GM18499 (cell line): ENCODE results near the gene IFNGR2.
A peak's percentile ranks its signal among the peaks of the same experiment; 100 is the strongest.
"Not testable (repeated sequence)": the region's sequence is repeated elsewhere in the genome, so short reads cannot be mapped to it uniquely, and the experiment has no call there.

Source experiments
- ATAC-seq: cut with Tn5 transposase; IDR thresholded peaks from one replicate; pipeline ENCODE4 v1.9.1; 2021; ENCODE audit warnings: moderate number of reproducible peaks; ENCODE audit not compliant: insufficient read depth, unreplicated experiment

Gene IFNGR2

DNA sequence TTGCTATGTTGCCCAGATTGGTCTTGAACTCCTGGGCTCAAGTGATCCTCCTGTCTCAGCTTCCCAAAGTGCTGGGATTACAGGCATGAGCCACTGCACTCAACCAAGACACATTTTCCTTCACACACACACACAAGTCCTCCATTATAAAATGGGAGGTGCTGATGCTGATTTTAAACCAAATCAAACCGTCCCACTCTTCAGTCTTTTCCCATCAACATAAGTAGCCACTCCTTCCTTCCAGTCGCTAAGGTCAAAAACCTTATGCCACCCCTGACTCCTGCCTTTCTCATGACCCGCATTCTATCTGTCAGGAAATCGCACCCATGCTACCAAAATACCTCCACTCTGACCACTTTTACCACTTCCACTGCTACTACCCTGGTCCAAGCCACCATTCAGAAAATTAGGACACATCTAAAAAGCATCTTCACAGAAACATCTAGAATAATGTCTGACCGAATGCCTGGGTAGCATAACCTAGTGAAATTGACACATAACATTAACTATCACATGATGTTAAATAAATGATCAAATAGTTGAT is 28.0 kb upstream of the IFNGR2 start:
- ATAC-seq: no peak

DNA sequence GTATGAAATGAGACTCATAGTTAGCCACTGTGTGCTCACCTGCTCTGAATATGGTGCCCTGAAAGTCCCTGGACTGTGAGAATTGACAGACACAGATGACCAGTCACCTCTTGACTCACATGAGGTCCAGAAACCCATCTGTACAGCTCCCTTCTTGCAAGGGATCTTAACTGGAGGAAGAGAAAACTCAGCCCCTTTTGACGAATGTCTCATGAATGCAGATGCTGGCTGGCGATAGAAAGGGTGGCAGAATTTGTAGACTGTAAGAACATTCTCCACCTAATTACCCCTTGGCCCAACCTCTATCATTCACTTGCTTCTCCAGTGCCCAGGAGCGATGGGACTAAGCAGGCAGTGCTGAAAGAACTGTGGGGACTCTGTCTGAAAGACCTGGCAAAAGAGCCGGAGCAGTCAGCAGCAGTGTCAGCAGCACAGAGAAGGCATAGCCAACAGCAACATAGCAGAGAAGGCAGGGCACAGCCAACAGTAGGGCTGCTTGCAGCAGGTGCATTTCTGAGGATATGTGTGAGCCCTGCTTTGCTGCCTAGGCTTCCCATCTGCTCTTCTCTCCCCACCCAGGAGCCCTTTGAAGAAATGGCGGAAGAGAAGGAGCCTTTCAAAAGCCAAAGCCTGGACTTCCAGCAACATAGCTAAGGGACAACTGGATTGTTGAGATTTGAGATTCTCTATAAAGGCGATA is 25.8 kb upstream of the IFNGR2 start:
- no peak for ATAC-seq

DNA sequence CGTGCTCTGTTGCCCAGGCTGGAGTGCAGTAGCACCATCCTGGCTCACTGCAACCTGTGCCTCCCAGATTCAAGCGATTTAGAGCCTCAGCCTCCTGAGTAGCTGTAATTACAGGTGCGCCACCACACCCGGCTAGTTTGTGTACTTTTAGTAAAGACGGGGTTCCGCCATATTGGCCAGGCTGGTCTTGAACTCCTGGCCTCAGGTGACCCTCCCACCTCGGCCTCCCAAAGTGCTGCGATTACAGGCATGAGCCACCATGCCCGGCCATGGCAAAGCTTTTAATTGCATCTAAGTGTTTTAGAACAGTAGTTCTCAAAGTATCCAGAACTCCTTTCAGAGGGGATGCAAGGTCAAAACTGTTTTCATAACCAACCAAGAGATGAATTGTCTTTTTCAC is 25.1 kb upstream of the IFNGR2 start:
- ATAC-seq: no peak

DNA sequence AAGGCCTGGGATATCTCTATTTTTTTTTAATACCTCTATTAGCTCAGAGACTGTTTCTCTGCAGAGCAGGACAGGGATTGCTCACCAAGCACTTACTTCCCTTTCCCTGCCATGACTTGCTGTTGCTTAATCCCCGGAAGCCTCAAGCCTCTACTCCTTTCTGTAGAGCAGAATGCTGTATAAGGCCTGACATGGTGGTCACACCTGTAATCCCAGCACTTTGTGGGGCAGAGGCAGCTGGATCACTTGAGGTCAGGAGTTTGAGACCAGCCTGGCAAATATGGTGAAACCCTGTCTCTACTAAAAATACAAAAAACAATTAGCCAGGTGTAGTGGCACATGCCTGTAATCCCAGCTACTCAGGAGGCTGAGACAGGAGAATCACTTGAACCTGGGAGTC is 23.3 kb upstream of the IFNGR2 start:
- not testable (repeated sequence) for ATAC-seq

DNA sequence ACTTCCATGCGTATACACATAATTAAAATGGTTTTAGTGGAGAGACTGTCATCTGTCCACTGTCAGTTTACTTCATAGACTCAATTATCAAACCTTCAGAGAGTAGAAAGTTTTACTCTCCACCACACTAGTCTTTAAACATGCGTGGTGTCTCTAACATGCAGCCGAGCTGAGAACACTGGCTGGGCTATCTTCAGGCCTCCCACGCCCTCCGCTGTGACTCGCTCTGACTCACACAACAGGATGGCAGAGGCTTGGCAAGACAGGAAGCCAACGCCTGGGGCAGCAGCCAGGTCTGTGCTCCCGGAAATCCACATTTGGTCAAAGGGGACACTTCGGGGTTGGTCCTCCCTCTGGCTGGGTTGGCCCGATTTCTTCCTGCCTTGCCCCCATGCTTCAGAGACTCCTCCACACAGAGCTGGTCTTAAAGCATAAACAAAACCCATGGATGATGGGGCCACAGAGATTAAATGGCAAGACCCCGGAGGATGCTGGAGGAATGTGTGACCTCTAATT is 22.7 kb upstream of the IFNGR2 start:
- no peak for ATAC-seq

DNA sequence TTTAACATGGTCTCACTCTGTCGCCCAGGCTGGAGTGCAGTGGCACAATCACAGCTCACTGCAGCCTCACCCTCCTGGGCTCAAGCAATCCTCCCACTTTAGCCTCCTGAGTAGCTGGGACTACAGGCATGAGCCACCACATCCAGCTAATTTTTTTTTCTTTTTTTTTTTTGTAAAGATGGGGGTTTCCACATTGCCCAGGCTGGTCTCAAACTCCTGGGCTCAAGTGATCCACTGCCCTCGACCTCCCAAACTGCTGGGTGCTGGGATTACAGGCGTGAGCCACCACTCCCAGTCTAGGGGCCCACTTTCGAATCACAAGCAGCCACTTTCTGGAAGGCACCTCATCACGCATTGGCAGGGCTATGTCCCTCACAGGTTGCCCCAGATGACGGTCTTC is 21.8 kb upstream of the IFNGR2 start:
- not testable (repeated sequence) for ATAC-seq

DNA sequence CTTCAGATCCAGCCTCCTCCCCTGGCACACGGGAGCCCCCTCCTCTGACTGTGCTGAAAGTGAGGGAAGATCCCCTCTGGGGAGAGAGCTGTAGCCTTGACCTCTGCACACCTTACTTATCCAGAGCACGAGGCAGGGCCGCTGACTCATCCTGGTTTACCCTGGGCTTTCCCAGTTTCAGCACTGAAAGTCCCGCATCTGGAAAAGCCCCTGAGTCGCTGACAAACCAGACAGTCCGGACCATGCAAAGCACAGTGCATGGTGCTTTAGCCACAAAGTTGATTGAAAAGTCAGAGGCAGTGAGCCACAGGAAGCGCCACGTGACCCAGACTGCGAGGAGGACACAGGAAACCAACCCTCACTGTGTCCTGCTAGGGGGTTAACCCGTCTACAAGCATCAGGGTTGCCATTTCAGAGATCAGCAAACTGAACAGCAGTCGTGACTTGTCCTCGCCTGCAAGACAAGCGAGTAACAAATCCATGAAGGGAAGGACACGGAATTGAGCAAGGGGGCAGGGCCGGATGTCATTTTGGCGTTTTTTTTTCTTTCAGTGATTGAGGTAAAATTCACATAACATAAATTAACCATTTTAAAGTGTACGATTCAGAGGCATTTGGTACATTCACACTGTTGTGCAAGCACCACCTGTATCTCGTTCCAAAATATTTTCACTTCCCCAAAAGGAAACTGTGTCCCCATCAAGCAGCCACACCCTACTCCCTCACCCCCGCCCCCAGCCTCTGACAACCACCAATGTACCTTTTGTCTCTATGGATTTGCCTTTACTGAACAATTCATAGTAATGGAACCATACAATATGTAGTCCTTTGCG is 19.9 kb upstream of the IFNGR2 start:
- peak; percentile 40 for ATAC-seq

DNA sequence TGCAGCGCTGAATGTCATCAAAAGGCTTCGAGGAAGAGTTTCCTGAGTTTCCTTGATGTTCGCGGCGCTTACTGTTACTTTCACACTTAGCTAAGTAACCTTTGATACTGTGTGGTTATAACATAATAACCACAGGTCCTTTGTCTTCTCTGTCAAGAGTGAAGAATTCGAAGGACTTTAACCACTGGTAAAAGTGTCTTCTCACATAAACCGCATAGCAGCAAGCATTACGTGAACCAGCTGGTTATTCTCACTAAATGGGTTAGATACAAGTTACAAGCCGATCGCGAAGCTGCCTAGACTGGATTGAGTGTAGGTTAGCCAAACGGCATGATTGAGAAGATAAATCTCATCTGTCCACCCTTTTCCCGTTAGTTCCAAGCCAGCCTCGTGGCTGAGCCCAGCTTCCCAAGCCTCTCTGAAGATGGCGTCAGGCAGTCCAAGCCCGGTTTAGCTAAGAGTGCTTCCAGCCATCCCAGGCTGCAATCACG is 18.3 kb upstream of the IFNGR2 start:
- ATAC-seq: no peak

DNA sequence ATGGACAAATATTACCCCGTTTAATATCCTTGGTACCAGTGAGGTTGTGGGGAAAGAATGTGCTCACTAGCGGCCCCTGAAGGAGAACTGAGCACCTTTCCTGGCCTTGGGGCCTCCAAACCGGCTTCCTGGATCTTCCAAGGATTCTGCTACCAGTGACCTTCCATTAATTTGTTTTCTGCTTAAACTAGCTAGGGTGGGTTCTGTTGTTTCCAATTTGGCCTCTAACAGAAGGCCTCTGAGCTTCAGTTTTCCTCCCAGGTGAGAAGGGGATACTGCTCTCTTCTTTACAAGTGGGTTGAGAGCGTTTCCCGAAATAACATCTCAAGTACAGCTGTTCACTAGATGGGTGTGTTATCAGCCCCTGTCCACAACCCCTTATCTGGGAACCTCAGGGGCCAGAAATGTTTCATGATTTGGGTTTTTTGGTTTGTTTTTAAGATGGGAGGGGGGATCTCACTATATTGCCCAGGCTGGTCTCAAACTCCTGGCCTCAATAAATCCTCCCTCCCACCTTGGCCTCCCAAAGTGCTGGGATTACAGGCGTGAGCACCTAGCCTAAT is 16.9 kb upstream of the IFNGR2 start:
- ATAC-seq: no peak

DNA sequence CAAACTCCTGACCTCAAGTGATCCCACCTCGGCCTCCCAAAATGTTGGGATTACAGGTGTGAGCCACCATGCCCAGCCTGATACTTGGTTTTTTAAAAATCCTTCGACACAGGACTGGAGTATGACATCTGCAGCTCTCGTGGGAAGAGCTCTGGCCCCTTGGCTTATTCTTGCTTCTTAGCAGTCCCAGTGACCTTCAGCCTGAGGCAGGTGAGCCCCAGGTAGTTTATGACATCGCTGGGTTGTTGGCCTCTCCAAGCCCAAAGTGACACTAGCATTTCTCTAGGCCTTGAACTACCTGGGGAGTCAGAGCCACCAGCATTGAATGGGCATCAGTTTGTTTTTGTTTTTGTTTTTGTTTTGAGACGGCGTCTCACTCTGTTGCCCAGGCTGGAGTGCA is 15.9 kb upstream of the IFNGR2 start:
- ATAC-seq: no peak

DNA sequence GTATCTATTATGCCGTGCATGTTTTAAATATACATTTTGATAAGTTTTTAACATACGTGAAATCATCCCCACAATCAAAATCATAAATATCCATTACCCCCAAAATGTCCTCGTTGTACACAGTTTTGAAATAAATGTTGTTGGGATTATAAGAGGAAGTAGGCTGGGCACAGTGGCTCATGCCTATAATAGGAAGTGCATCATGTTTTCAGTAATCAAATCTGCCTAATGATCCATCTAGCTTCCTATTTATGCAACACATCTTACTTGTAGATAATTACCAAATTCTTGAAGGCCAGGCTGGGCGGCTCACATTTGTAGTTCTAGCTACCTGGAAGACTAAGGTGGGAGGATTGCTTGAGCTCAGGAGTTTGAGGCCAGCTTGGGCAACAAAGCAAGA is 15.0 kb upstream of the IFNGR2 start:
- no peak for ATAC-seq

DNA sequence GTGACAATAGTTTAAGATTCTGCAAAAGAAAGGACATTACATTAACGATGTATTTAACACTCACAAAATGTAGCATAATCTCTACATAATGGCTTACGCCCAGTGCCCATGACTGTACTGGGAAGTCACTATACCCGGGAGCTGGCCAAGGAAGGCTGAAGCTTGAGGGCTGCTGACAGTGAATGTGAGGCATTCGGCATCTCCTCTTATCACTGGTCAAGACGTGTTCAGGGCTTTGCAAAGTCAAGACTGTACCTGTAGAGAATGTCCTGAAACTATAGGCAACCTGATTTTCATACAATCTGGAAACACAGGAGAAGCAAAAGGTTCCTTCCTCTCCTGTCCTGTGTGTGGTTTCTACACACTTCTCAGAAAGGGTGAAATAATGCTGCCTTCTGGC is 12.7 kb upstream of the IFNGR2 start:
- ATAC-seq: no peak

DNA sequence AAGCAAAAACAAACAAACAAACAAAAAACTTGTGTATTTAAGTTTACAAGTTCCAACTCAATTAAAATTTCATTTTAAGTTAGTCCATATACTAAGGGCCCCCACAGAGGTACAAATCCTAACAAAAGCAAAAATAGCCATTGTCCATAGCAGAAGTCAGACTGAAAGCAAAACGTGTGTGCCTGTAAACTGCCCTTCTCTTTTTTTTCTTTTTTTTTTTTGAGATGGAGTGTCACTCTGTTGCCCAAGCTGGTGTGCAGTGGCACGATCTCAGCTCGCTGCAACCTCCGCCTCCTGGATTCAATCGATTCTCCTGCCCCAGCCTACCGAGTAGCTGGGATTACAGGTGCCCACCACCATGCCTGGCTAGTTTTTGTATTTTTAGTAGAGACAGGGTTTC is 11.6 kb upstream of the IFNGR2 start:
- ATAC-seq: no peak

DNA sequence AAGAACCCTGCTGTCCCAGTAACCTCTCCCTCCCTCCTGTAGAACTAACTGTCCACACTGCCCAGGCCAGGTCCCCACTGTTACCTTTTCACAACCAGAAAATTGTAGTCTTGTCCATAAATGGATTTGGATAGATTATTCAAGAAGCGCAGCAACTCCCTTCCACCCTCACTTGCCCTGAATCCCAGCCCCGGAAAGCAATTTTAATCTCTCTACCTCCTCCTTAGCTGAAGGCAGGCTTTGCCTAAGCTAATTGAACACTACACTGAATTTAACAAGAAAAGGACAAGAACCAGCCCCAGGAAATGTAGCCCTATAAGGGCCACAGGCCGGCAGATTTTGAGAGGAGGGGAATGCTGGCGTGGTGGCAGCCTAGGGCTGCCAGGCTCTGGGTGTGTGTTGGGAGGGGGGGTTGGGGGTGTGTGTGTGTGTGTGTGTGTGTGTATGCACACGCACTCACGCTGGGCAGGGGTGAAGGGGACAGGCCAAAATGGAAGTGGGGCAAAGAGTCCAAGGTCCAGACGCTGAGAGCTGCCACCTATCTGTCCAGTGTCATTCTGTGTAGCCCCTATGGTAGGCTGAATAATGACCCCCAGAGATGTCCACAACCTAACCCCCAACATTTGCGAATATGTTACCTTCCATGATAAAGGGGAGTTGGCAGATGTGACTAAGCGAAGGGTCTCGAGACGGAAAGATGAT is 10.8 kb upstream of the IFNGR2 start:
- no peak for ATAC-seq

DNA sequence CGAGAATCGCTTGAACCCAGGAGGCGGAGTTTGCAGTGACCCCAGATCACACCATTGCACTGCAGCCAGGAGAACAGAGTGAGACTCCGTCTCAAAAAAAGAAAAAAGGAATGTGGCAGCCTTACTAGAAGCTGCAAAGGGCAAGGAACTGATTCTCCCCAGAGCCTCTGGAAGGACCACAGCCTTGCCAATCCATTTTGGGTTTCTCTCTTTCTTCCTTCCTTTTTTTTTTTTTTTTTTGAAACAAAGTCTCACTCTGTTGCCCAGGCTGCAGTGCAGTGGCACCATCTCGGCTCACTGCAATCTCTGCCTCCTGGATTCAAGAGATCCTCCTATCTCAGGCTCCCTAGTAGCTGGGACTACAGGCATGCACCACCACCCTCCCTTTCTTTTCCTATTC is 9.9 kb upstream of the IFNGR2 start:
- ATAC-seq: no peak

DNA sequence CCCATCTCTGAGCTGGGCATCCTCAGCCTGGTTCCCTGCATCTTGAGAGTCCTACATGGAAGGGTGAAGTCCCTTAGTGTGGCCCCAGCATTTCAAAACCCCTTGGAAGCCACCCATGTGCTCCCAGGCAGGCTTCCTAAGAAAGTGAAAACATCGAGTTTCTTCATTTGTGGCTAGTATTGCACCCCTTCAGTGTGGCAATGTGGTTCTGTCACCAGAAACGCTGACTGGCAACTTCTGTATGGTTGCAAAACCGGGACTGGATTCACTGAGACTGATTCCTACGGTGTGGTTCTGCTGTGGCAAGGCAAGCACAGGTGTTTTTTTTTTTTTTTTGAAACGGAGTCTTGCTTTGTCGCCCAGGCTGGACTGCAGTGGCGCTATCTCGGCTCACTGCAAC is 9.0 kb upstream of the IFNGR2 start:
- no peak for ATAC-seq

DNA sequence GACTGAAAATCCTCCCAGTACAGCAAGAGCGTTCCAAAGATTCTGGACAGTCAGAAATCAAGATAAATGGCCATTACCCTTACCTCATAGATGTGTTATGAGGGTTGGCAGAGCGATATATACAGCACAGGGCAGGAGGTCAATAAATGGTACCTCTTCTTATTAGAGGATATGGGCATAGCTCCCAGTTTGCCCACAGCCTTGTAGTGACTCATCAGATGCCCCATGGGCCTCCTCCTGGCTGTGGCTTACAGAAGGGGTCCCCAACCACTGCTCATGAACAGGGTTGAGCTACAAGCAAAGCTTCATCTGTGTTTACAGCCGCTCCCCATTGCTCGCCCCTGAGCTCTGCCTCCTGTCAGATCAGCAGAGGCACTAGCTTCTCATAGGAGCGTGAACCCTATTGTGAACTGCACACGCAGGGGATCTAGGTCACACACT is 7.3 kb upstream of the IFNGR2 start:
- no peak for ATAC-seq

DNA sequence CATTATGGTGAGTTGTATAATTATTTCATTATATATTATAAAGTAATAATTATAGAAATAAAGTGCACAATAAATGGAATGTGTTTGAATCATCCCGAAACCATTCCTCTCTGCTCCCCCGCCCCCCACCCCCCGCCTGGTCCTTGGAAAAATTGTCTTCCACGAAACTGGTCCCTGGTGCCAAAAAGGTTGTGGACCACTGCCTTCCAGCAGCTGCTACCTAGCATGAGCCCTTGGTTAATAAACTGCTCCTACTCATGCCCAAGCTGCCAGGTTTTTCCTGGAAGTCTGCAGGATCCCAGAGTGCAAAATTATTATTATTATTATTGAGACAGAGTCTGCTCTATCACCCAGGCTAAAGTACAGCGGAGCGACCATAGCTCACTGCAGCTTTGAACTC is 6.8 kb upstream of the IFNGR2 start:
- no peak for ATAC-seq

DNA sequence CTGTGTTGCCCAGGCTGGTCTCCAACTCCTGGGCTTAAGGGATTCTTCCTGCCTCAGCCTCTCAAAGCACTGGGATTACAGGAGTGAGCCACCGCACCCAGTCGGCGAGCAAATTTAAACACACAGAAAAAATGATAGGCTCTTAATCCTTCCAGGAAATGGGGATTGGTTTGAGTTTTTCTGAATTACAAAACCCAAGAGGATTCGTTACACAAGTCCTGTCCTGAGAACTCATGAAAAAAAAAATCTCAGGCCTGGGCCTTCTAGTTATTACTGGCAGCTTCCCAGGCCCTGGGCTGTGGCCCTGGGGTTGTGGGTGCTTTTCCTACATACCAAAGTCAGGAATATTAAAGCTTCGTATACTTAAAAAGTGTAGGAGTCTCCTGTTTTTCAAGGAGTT is 6.3 kb upstream of the IFNGR2 start:
- ATAC-seq: no peak

DNA sequence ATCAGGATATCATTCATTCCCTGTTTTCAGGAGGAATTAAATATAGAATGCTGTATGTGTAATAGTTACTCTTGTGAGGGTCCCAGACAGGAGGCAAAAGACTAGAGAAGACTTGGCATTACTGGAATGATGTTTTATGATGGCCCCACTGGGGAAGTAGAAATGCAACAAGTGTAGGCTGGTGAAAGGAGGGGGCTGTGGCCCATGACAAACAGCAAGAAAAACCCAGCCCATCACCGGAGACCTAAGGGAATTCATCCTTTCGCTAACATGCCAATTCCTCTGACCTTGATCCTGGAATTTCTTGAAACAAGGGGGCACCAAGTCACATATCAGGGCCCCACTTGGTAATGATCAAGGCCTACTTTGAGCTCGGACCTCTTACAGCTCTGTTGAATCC is 5.5 kb upstream of the IFNGR2 start:
- ATAC-seq: no peak
